Measurements from ENCODE around the gene SLC17A9. TPM values are rescaled to one million over a fixed set of nuclear protein-coding genes. Genes with fewer than 3 reads are reported as not detected.

The SLC17A9 gene
- total and polyA plus RNA-seq, 2 experiments from 2014 or later = 11.1 to 23.2 TPM

DNA sequence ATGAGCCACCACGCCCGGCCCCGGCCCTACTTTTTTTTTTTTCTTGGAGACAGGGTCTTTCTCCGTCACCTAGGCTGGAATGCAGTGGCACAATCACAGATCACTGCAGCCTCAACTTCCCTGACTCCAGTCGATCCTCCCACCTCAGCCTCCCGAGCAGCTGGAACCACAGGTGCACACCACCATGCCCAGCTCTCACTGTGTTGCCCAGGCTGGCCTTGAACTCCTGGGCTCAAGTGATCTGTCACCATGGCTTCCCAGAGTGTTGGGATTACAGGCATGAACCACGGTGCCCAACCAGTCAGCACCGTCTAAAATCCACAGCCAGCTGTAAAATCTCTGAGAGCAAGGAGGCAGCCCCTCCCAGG lies 17.4 kb downstream of the SLC17A9 start:
- H3K27me3 ChIP-seq (replicated peaks; ENCODE audit: insufficient read depth) = peaks cover 24% of the 10 kb centered on the region
- 62 to 76% methylated on average over 8 of the region's 8 CpGs for WGBS, 2 experiments (ENCODE audit: low coverage in 1 of 2, low lambda C conversion rate in 2 of 2, missing lambda C conversion rate in 2 of 2)
- no peaks in the 10 kb centered on the region for H3K36me3 ChIP-seq (ENCODE audit: low read depth)
- H3K79me2 ChIP-seq (ENCODE audit: insufficient read depth) = no peaks in the 10 kb centered on the region
- H3F3A ChIP-seq (ENCODE audit: insufficient read depth) = no peaks in the 10 kb centered on the region
- no peaks in the 10 kb centered on the region for H3K9me3 ChIP-seq (ENCODE audit: low read depth)
- H2AFZ ChIP-seq = no peak overlapping the region
- in situ Hi-C loops (cut with MboI) = no loop called here
- H3K4me2 ChIP-seq (ENCODE audit: unreplicated experiment) = no peak overlapping the region
- H3K9me2 ChIP-seq (ENCODE audit: insufficient read depth) = no peaks in the 10 kb centered on the region
- H3K27ac ChIP-seq = no peak overlapping the region
- no peaks in the 10 kb centered on the region for H4K20me1 ChIP-seq (ENCODE audit: insufficient read depth)
- no peak overlapping the region for H3K9ac ChIP-seq
- H3K4me3 ChIP-seq = no peak overlapping the region
- no peaks in the 10 kb centered on the region for H3K4me1 ChIP-seq (ENCODE audit: insufficient read depth)
- TF ChIP-seq EZH2phosphoT487 (IDR thresholded peaks at IDR 0.05; ENCODE audit: insufficient read depth, low read depth) = no peak
- no peak for TF ChIP-seq EZH2 (IDR thresholded peaks at IDR 0.05; ENCODE audit: insufficient read depth, poor library complexity, severe bottlenecking)
- DNase-seq = no peak

DNA sequence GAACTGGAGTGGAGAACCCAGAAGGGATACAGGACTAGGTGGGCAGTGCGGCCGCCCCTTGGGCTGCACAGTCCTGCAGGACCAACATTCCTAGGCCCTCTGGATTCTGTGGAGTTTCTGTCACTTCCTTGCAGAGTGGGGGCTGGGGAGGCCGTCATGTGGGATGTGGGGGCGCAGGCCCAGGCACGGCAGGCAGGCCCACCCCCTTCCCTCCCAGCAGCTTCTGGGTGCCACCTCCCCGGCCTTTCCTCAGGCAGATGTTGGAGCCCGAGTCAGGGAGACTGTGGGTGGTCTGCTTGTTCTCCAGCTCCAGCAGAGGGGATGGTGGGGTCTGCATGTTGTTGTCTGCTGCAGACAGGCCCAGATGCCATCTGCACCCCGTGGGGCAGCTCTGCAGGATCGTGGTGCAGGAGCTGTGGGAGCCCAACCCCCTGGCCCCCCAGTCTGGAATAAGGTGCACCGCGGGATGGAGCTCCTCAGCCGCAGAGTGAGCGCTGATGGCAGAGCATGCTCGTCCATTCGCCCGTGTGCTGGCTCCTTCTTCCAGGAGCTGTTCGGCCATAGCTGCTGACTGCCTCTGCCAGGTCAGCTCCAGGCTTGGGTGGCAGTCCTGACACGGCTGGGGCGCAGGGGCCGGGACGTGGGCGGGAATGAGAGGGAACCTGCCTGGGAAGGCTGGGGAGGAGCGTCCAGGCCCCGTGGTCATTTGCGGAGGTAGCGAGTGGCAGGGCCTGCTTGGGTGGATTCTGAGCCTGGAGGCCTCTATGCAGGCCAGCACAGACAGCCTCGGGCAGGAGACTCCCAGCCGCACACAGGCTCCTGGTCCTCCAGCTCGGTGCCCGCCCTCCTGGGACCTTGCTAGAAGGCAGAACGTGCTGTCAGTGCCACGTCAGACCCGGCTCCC lies 18.1 kb downstream of the SLC17A9 start:
- H3K27ac ChIP-seq = no peak overlapping the region
- TF ChIP-seq EZH2phosphoT487 (IDR thresholded peaks at IDR 0.05; ENCODE audit: insufficient read depth, low read depth) (no peak), EZH2 (IDR thresholded peaks at IDR 0.05; ENCODE audit: insufficient read depth, poor library complexity, severe bottlenecking) (no peak)
- H2AFZ ChIP-seq = no peak overlapping the region
- DNase-seq = peak; percentile 44
- H4K20me1 ChIP-seq (ENCODE audit: insufficient read depth) = no peaks in the 10 kb centered on the region
- in situ Hi-C loops (cut with MboI) = no loop called here
- H3K4me2 ChIP-seq (ENCODE audit: unreplicated experiment) = no peak overlapping the region
- H3K9me2 ChIP-seq (ENCODE audit: insufficient read depth) = no peaks in the 10 kb centered on the region
- no peaks in the 10 kb centered on the region for H3K4me1 ChIP-seq (ENCODE audit: insufficient read depth)
- no peaks in the 10 kb centered on the region for H3K79me2 ChIP-seq (ENCODE audit: insufficient read depth)
- H3K4me3 ChIP-seq = no peak overlapping the region
- 20 to 21% methylated on average over 30 to 33 of the region's 33 CpGs for WGBS, 2 experiments (ENCODE audit: low coverage in 1 of 2, low lambda C conversion rate in 2 of 2, missing lambda C conversion rate in 2 of 2)
- no peaks in the 10 kb centered on the region for H3K36me3 ChIP-seq (ENCODE audit: low read depth)
- no peak overlapping the region for H3K9ac ChIP-seq
- peaks cover 24% of the 10 kb centered on the region for H3K27me3 ChIP-seq (replicated peaks; ENCODE audit: insufficient read depth)
- no peaks in the 10 kb centered on the region for H3F3A ChIP-seq (ENCODE audit: insufficient read depth)
- H3K9me3 ChIP-seq (ENCODE audit: low read depth) = no peaks in the 10 kb centered on the region

DNA sequence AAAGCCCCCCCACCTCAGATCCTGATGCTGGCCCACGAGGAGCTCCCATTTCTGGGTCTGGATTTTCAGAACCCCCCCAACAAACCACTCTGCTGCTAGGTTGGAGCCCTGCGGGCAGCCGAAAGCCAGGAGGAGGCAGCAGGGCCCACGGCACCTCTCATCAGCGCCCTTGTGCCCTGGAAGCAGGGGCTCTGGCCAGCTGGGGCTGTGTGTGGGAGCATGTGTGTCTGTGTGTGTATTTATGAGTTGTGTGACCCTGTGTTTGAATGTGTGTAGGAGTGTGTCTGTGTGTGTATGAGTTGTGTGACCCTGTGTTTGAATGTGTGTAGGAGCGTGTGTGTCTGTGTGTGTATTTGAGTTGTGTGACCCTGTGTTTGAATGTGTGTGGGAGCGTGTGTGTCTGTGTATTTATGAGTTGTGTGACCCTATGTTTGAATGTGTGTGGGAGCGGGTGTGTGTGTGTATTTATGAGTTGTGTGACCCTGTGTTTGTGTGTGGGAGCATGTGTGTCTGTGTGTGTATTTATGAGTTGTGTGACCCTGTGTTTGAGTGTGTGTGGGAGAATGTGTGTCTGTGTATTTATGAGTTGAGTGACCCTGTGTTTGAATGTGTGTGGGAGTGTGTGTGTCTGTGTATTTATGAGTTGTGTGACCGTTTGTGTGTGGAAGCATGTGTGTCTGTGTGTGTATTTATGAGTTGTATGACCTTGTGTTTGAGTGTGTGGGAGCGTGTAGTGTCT lies 18.9 kb downstream of the SLC17A9 start:
- Histone ChIP-seq H3K27me3 (replicated peaks; ENCODE audit: insufficient read depth) (peaks cover 27% of the 10 kb centered on the region), H3K79me2 (ENCODE audit: insufficient read depth) (no peaks in the 10 kb centered on the region), H2AFZ (no peak overlapping the region), H3K4me1 (ENCODE audit: insufficient read depth) (no peaks in the 10 kb centered on the region), H3K9ac (no peak overlapping the region), H3K36me3 (ENCODE audit: low read depth) (no peaks in the 10 kb centered on the region), H3K4me2 (ENCODE audit: unreplicated experiment) (no peak overlapping the region), H3F3A (ENCODE audit: insufficient read depth) (no peaks in the 10 kb centered on the region), H3K27ac (no peak overlapping the region), H3K9me2 (ENCODE audit: insufficient read depth) (no peaks in the 10 kb centered on the region), H3K9me3 (ENCODE audit: low read depth) (no peaks in the 10 kb centered on the region), H3K4me3 (no peak overlapping the region), H4K20me1 (ENCODE audit: insufficient read depth) (no peaks in the 10 kb centered on the region)
- in situ Hi-C loops (cut with MboI) = no loop called here
- TF ChIP-seq EZH2phosphoT487 (IDR thresholded peaks at IDR 0.05; ENCODE audit: insufficient read depth, low read depth) = no peak
- TF ChIP-seq EZH2 (IDR thresholded peaks at IDR 0.05; ENCODE audit: insufficient read depth, poor library complexity, severe bottlenecking) = no peak
- 66 to 69% methylated on average over 9 to 10 of the region's 10 CpGs for WGBS, 2 experiments (ENCODE audit: low coverage in 1 of 2, low lambda C conversion rate in 2 of 2, missing lambda C conversion rate in 2 of 2)
- no peak for DNase-seq

DNA sequence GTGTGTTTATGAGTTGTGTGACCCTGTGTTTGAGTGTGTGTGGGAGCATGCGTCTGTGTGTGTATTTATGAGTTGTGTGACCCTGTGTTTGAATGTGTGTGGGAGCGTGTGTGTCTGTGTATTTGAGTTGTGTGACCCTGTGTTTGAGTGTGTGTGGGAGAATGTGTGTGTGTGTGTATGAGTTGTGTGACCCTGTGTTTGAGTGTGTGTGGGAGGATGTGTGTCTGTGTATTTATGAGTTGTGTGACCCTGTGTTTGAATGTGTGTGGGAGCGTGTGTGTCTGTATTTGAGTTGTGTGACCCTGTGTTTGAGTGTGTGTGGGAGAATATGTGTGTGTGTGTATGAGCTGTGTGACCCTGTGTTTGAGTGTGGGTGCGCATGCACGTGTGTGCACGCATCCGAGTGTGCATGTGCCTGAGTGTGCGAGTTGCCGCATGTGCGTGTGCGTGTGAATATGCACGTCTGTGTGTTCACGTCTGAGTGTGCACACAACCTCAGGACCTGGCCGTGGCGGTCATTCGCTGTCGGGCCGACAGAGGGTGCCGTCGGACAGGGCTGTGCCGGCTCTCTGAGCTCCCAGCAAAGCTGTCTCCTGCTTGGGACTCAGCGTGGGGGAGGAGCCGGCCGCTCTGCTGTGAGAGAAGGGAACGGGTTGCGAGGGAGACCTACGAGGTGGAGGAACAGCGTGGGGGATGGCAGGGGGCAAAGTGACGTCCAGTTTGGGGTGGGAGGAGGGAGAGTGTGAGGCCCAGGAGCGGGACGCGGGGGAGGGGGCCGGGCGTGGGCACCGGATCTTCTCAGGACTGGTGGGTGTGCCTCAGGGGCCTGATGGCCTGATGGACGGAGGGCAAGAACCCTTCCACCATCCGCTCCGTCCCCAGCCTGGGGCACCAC lies 19.7 kb downstream of the SLC17A9 start:
- H3K9me3 ChIP-seq (ENCODE audit: low read depth) = no peaks in the 10 kb centered on the region
- peak overlapping the region; percentile 38; the same call in 1 of the 2 replicates for H2AFZ ChIP-seq
- no peak overlapping the region for H3K27ac ChIP-seq
- H4K20me1 ChIP-seq (ENCODE audit: insufficient read depth) = no peaks in the 10 kb centered on the region
- peak overlapping the region; percentile 54; the same call in 1 of the 2 replicates for H3K4me3 ChIP-seq
- in situ Hi-C loops (cut with MboI) = no loop called here
- no peaks in the 10 kb centered on the region for H3K36me3 ChIP-seq (ENCODE audit: low read depth)
- peaks cover 32% of the 10 kb centered on the region for H3K27me3 ChIP-seq (replicated peaks; ENCODE audit: insufficient read depth)
- peak; percentile 92 for DNase-seq
- no peaks in the 10 kb centered on the region for H3K79me2 ChIP-seq (ENCODE audit: insufficient read depth)
- no peak overlapping the region for H3K4me2 ChIP-seq (ENCODE audit: unreplicated experiment)
- H3K9me2 ChIP-seq (ENCODE audit: insufficient read depth) = no peaks in the 10 kb centered on the region
- no peak overlapping the region for H3K9ac ChIP-seq
- no peaks in the 10 kb centered on the region for H3F3A ChIP-seq (ENCODE audit: insufficient read depth)
- no peak for TF ChIP-seq EZH2phosphoT487 (IDR thresholded peaks at IDR 0.05; ENCODE audit: insufficient read depth, low read depth)
- no peak for TF ChIP-seq EZH2 (IDR thresholded peaks at IDR 0.05; ENCODE audit: insufficient read depth, poor library complexity, severe bottlenecking)
- no peaks in the 10 kb centered on the region for H3K4me1 ChIP-seq (ENCODE audit: insufficient read depth)
- 2 to 3% methylated on average over 26 to 38 of the region's 38 CpGs for WGBS, 2 experiments (ENCODE audit: low coverage in 1 of 2, low lambda C conversion rate in 2 of 2, missing lambda C conversion rate in 2 of 2)
